Kidney epithelial cell (primary cell): ENCODE data around the gene KIF13A. TPM values are rescaled to one million over a fixed set of nuclear protein-coding genes. Genes with fewer than 3 reads are reported as not detected.
"Not testable (repeated sequence)": the region's sequence is repeated elsewhere in the genome, so short reads cannot be mapped to it uniquely, and the experiment has no call there.

Experiments used
- DNase-seq: peaks from one replicate; pipeline ENCODE4 v3.0.0-alpha.2; 2010; ENCODE audit warnings: low read depth
- H3K27me3 ChIP-seq: 2 replicates; pipeline ENCODE4 v1.6.0; 2011; ENCODE audit warnings: low read length; ENCODE audit not compliant: control insufficient read depth, insufficient read depth
- H3K36me3 ChIP-seq: 2 replicates; pipeline ENCODE4 v1.5.1; 2011; ENCODE audit warnings: low read length; ENCODE audit not compliant: control insufficient read depth, insufficient read depth
- H3K4me3 ChIP-seq: 2 replicates; pipeline ENCODE4 v1.5.1; 2011; ENCODE audit warnings: low read depth, mild to moderate bottlenecking, control low read depth, low read length
- CTCF ChIP-seq: IDR thresholded peaks from 2 replicates; pipeline ENCODE4 v1.5.1; 2011; ENCODE audit warnings: mild to moderate bottlenecking, moderate library complexity, low read length, control low read depth, inconsistent platforms; ENCODE audit not compliant: insufficient read depth, poor library complexity, severe bottlenecking
- total RNA-seq: library from RNA; depleted of rRNA; stranded (reverse); fragments of >200 nt; gene quantifications from 2 replicates; pipeline ENCODE4 v1.2.3, GENCODE V29; 2015

KIF13A gene
- total RNA-seq, 1 donor from 2014 or later: 30.9 TPM

GRCh38 chr6:18011287-18011686, 23.9 kb upstream of the KIF13A start:
- no peaks in the 10 kb centered on the region for H3K27me3 ChIP-seq
- H3K36me3 ChIP-seq: no peaks in the 10 kb centered on the region
- H3K4me3 ChIP-seq: no peak overlapping the region
- TF ChIP-seq CTCF: no peak
- DNase-seq: no peak

GRCh38 chr6:18010540-18010939, 23.1 kb upstream of the KIF13A start:
- H3K4me3 ChIP-seq, H3K27me3 ChIP-seq, H3K36me3 ChIP-seq, DNase-seq: not testable (repeated sequence)

- Histone ChIP-seq H3K4me3 (no peak overlapping the region), H3K36me3 (no peaks in the 10 kb centered on the region), H3K27me3 (no peaks in the 10 kb centered on the region)
- no peak for DNase-seq
- TF ChIP-seq CTCF: no peak
These were observed 17.0 kb upstream of the KIF13A start for GRCh38 chr6:18004256-18004985.

- no peaks in the 10 kb centered on the region for H3K27me3 ChIP-seq
- TF ChIP-seq CTCF: no peak
- no peak overlapping the region for H3K4me3 ChIP-seq
- no peak for DNase-seq
- H3K36me3 ChIP-seq: no peaks in the 10 kb centered on the region
These were observed 12.0 kb upstream of the KIF13A start for GRCh38 chr6:17999425-17999824.

GRCh38 chr6:17998442-17998841, 11.0 kb upstream of the KIF13A start:
- no peaks in the 10 kb centered on the region for H3K36me3 ChIP-seq
- no peak for TF ChIP-seq CTCF
- no peaks in the 10 kb centered on the region for H3K27me3 ChIP-seq
- H3K4me3 ChIP-seq: no peak overlapping the region
- no peak for DNase-seq

GRCh38 chr6:17998003-17998402, 10.6 kb upstream of the KIF13A start:
- DNase-seq: no peak
- TF ChIP-seq CTCF: no peak
- Histone ChIP-seq H3K4me3 (no peak overlapping the region), H3K27me3 (no peaks in the 10 kb centered on the region), H3K36me3 (no peaks in the 10 kb centered on the region)
